ENCODE results near the gene TSHZ2. TPM values are rescaled to one million over a fixed set of nuclear protein-coding genes. Genes with fewer than 3 reads are reported as not detected.

The TSHZ2 gene
- total RNA-seq, 1 experiment from 2014 or later = 0.07 TPM

GRCh38 chr20:53497246-53497645, 525.1 kb downstream of the TSHZ2 start:
- H3K4me3 ChIP-seq (replicated peaks in 1 of 2; ENCODE audit: low read depth in 1 of 2, low read length in 2 of 2) = no peak overlapping the region
- intact Hi-C loops (cut with micrococcal nuclease) = no loop called here
- BruUV-seq (replicated peaks) = no TSS peak
- H2AFZ ChIP-seq (ENCODE audit: low read depth, low read length, poor library complexity, severe bottlenecking) = no peak overlapping the region
- H4K20me1 ChIP-seq (ENCODE audit: insufficient read depth) = no peaks in the 10 kb centered on the region
- DNase-seq (ENCODE audit: low read depth, low spot score) (no peak), ATAC-seq (no peak)
- no peak overlapping the region for H3K4me2 ChIP-seq (ENCODE audit: low read length)
- no peaks in the 10 kb centered on the region for H3K9me2 ChIP-seq (ENCODE audit: insufficient read depth)
- ChIA-PET CTCF (no interaction called here), RAD21 (ENCODE audit: low non-redundant PET in 1 of 2, low total read pairs in 2 of 2, uncharacterized antibody in 2 of 2, unreplicated experiment in 2 of 2) (no interaction called here), POLR2A (no interaction called here)
- no peaks in the 10 kb centered on the region for H3K79me2 ChIP-seq (ENCODE audit: insufficient read depth, low read length)
- TF ChIP-seq POLR2A (IDR thresholded peaks at IDR 0.05; ENCODE audit: borderline replicate concordance, extremely low read depth, insufficient read depth, insufficient read length) = no peak
- TF ChIP-seq EZH2phosphoT487 (IDR thresholded peaks at IDR 0.05; ENCODE audit: borderline replicate concordance) = no peak
- H3K27me3 ChIP-seq (ENCODE audit: insufficient read depth, low read length) = no peaks in the 10 kb centered on the region
- no peak overlapping the region for H3K9ac ChIP-seq (ENCODE audit: low read length)
- H3K36me3 ChIP-seq (ENCODE audit: control insufficient read depth in 1 of 2, insufficient read depth in 2 of 2, low read length in 2 of 2) = no peaks in the 10 kb centered on the region
- H3K9me3 ChIP-seq (ENCODE audit: control insufficient read depth in 1 of 2, insufficient read depth in 1 of 2, low read depth in 1 of 2, low read length in 2 of 2) = no peaks in the 10 kb centered on the region
- no peaks in the 10 kb centered on the region for H3K4me1 ChIP-seq (ENCODE audit: control insufficient read depth in 1 of 2, insufficient read depth in 2 of 2, low read length in 2 of 2)
- H3K27ac ChIP-seq (ENCODE audit: low read depth, low read length) = no peak overlapping the region

GRCh38 chr20:53498341-53498740, 526.2 kb downstream of the TSHZ2 start:
- Histone ChIP-seq H3K9ac (ENCODE audit: low read length) (no peak overlapping the region), H3K79me2 (ENCODE audit: insufficient read depth, low read length) (no peaks in the 10 kb centered on the region; the same call in 1 of the 2 replicates), H3K4me3 (replicated peaks in 1 of 2; ENCODE audit: low read depth in 1 of 2, low read length in 2 of 2) (no peak overlapping the region), H3K4me1 (ENCODE audit: control insufficient read depth in 1 of 2, insufficient read depth in 2 of 2, low read length in 2 of 2) (peaks cover 0 to 6% of the 10 kb centered on the region in 2 experiments; a peak in 1 of 4 replicates), H3K9me2 (ENCODE audit: insufficient read depth) (no peaks in the 10 kb centered on the region), H3K4me2 (ENCODE audit: low read length) (no peak overlapping the region), H3K36me3 (ENCODE audit: control insufficient read depth in 1 of 2, insufficient read depth in 2 of 2, low read length in 2 of 2) (no peaks in the 10 kb centered on the region), H2AFZ (ENCODE audit: low read depth, low read length, poor library complexity, severe bottlenecking) (no peak overlapping the region), H3K9me3 (ENCODE audit: control insufficient read depth in 1 of 2, insufficient read depth in 1 of 2, low read depth in 1 of 2, low read length in 2 of 2) (no peaks in the 10 kb centered on the region), H3K27me3 (ENCODE audit: insufficient read depth, low read length) (no peaks in the 10 kb centered on the region), H3K27ac (ENCODE audit: low read depth, low read length) (no peak overlapping the region), H4K20me1 (ENCODE audit: insufficient read depth) (no peaks in the 10 kb centered on the region)
- TF ChIP-seq POLR2AphosphoS5 (IDR thresholded peaks at IDR 0.05; ENCODE audit: low read depth, low read length) (no peak), ELF1 (IDR thresholded peaks at IDR 0.05; ENCODE audit: borderline replicate concordance, low read depth) (no peak), SIN3A (IDR thresholded peaks at IDR 0.05; ENCODE audit: low read depth) (no peak), CEBPB (IDR thresholded peaks at IDR 0.05; ENCODE audit: low read depth) (no peak), SP1 (IDR thresholded peaks at IDR 0.05; ENCODE audit: low read depth) (no peak), CTCF (IDR thresholded peaks at IDR 0.05 in 2 of 3, conservative IDR thresholded peaks at IDR 0.05 in 1 of 3; ENCODE audit: borderline replicate concordance in 1 of 3, insufficient read depth in 1 of 3, low read depth in 2 of 3, low read length in 2 of 3) (no peak), SRF (IDR thresholded peaks at IDR 0.05; ENCODE audit: low read depth) (no peak), EGR1 (IDR thresholded peaks at IDR 0.05; ENCODE audit: low read depth) (no peak), ZFX (IDR thresholded peaks at IDR 0.05) (no peak), TCF7L2 (IDR thresholded peaks at IDR 0.05; ENCODE audit: borderline replicate concordance, extremely low read depth, insufficient read depth, insufficient read length) (no peak), FOSL1 (IDR thresholded peaks at IDR 0.05; ENCODE audit: low read depth) (no peak), YY1 (IDR thresholded peaks at IDR 0.05; ENCODE audit: extremely low read depth, insufficient replicate concordance, low read depth, low read length) (no peak), ZBTB33 (IDR thresholded peaks at IDR 0.05; ENCODE audit: extremely low read depth, insufficient replicate concordance, low read length) (no peak), CBX3 (IDR thresholded peaks at IDR 0.05; ENCODE audit: low read depth) (no peak), ATF3 (IDR thresholded peaks at IDR 0.05) (no peak), EZH2 (IDR thresholded peaks at IDR 0.05) (no peak)
- TF ChIP-seq, protein P1, sequence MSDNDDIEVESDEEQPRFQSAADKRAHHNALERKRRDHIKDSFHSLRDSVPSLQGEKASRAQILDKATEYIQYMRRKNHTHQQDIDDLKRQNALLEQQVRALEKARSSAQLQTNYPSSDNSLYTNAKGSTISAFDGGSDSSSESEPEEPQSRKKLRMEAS (IDR thresholded peaks at IDR 0.05) = no peak
- RAD21 ChIA-PET (ENCODE audit: low non-redundant PET in 1 of 2, low total read pairs in 2 of 2, uncharacterized antibody in 2 of 2, unreplicated experiment in 2 of 2) = no interaction called here
- ATAC-seq (no peak), DNase-seq (ENCODE audit: low read depth, low spot score) (no peak)
- intact Hi-C loops (cut with micrococcal nuclease) = no loop called here
- BruUV-seq (replicated peaks) = no TSS peak
- CTCF ChIA-PET = no interaction called here
- POLR2A ChIA-PET = no interaction called here

Measured in HCT116 (cell line).